GM19351 (cell line): ENCODE data around the gene ATP11A.

Source experiments
- ATAC-seq: cut with Tn5 transposase; IDR thresholded peaks from one replicate; pipeline ENCODE4 v1.9.1; 2021; ENCODE audit warnings: mild to moderate bottlenecking, moderate library complexity; ENCODE audit not compliant: unreplicated experiment

The ATP11A gene

DNA sequence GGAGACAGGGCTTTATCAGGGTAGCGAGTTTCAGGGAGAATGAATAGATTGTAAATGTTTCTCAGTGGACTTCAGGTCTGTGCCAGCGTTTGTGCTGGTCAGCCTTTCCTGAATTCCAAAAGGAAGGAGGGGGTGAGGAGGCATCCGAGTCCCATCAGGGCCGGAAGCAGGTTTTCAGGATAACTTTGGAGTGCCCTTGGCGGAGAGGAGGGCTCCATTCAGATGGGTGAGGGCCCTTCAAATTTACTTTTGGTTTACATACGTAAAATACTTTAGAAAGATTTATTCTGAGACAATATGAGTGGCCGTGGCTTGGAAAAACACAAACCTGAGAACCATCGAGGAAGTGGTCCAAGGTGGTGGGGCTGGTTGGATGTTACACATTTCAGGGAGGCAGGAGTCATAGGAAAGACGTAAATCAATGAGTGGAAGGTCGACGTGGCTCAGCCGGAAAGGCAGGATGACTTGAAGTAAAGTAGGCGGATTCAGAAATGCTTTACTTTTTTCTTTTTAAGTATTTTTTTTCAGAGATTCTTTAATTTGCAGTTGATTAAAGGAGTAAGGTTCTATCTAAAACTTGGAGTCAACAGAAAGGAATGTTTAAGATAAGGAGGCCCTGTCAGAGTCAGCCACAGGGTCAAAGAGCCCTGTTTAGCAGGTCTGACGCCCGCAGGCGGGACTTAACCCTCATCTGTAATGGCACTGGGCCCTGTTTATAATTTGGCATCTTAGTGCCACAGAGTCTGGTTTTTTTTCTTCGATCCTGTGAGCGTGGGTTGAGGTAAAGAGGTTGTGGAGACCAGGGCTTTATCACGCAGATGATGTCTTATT lies 32.8 kb downstream of the ATP11A start:
- no peak for ATAC-seq

GRCh38 chr13:112723771-112724170 lies 33.9 kb downstream of the ATP11A start:
- no peak for ATAC-seq

DNA sequence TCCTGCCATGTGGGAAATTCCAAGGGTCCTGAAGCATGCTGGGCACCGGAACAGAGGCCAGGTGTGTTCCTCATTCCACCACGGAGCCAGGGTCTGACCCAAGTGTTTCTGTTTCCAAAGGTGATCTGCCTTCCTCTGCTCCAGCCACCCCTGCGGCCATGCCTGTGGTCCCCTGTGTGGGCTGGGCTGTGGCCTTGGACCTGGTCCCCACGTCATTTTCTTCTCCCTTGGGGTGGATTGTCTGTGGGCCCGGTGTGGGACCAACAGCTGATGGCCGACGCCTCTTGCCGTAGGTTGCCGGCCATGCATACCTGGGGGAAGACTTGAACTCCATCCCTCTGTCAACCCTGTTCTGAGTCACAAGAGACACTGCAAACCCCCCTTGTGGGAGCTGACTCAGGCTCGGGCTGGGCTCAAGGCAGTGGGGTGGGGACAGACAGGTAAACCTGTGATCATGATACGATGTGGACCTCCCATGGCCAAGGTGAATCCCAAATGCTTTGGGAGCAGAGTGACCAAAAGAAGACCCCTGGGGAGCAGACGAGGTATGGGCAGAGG lies 35.0 kb downstream of the ATP11A start:
- no peak for ATAC-seq

GRCh38 chr13:112725346-112726015 lies 35.6 kb downstream of the ATP11A start:
- ATAC-seq: no peak

DNA sequence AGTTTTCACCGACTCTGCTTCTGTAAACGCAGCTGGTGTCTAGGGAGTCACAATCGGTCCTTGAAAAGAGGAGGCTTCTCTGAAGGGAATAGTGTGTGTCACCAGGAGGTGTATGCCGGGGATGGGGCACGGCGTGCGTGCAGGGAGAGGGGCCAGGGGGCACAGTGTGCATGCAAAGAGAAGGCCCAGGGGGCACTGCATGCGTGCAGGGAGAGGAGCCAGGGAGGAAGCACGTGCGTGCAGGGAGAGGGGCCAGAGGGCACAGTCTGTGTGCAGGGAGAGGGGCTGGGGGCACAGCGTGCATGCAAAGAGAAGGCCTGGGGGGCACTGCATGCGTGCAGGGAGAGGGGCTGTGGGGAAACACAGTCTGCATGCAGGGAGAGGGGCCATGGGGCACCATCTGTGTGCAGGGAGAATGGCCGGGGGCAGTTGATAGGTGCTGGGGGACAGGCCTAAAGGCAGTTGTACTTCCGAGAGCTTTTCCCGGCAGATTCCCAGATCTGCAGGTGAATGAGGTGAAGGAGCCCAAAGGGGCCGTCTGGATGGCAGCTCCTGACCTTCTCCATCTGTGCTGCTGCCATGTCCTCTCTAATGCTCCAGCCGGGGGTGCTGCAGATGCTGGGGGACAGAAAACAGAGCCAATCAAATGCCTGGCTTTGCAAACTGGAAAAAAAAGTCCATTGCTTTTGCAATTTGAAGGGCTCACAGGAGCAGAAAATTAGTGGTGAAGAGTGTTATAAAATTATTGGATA lies 36.4 kb downstream of the ATP11A start:
- no peak for ATAC-seq

DNA sequence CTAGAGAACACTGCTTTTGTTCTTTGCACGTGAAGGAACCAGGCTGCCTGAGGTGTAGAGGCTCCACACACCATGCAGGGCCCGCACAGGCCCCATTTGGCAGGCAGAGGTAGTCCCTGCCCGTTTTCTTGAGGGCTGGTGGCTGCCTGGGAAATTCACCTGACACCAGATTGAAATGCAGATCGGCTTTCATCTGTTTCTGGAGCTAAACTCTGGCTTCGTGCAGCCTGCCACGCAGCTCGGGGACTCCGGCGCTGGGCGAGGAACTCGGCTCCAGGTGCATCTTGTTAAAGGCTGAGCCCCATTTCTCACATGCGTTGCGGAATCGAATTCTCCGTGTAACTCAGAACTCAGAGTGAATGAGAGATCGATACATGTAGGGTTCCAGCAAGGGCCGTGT lies 37.7 kb downstream of the ATP11A start:
- no peak for ATAC-seq

DNA sequence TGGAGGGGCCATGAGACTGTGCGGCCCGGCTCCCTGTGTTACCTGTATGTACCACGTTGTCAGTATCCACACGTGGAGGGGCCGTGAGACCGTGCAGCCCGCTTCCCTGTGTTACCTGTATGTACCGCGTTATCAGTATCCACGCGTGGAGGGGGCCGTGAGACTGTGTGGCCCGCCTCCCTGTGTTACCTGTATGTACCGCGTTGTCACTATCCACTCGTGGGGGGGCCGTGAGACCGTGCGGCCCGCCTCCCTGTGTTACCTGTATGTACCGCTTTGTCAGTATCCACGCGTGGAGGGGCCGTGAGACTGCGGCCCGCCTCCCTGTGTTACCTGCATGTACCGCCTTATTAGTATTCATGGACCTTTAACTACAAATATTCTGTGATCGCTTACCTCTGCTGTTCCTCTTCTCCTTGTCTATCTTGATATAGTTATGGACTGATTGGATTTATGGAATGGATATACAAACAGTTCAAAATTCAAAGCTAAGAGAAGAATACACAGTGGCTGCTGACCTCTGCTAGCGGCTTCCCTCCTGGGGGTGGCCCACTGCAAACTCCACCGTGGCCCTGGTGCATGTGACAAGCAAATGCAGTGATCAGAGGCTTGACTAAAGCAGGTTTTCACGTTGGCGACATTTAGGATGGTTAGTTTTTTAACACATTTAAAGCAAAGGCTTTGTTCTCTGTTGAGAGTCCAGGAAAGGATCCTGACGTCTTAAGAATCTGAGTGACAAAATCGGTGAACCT lies 38.7 kb downstream of the ATP11A start:
- ATAC-seq: no peak

GRCh38 chr13:112729408-112729807 lies 39.6 kb downstream of the ATP11A start:
- ATAC-seq: no peak

GRCh38 chr13:112730157-112730671 lies 40.4 kb downstream of the ATP11A start:
- ATAC-seq: no peak

- no peak for ATAC-seq
Observed at GRCh38 chr13:112731667-112732616, 42.1 kb downstream of the ATP11A start.

DNA sequence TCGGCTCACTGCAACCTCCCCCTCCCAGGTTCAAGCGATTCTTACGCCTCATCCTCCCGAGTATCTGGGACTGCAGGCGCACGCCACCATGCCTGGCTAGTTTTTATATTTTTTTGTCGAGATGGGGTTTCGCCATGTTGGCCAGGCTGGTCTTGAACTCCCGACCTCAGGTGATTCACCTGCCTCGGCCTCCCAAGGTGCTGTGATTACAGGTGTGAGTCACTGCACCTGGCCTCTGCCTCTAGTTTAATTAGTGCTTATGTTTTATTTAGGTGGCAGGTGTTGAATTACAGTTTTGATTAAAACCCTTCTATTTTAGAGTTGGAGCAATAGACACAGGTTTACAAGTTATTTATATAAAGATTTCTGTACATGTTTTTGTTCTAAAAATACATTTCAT lies 42.8 kb downstream of the ATP11A start:
- ATAC-seq: no peak

- no peak for ATAC-seq
Observed at GRCh38 chr13:112733112-112733511, 43.3 kb downstream of the ATP11A start.

GRCh38 chr13:112733661-112734379 lies 44.0 kb downstream of the ATP11A start:
- ATAC-seq: no peak

- no peak for ATAC-seq
Observed at GRCh38 chr13:112734696-112735547, 45.1 kb downstream of the ATP11A start.

- ATAC-seq: no peak
Observed at GRCh38 chr13:112735791-112736190, 46.0 kb downstream of the ATP11A start.

DNA sequence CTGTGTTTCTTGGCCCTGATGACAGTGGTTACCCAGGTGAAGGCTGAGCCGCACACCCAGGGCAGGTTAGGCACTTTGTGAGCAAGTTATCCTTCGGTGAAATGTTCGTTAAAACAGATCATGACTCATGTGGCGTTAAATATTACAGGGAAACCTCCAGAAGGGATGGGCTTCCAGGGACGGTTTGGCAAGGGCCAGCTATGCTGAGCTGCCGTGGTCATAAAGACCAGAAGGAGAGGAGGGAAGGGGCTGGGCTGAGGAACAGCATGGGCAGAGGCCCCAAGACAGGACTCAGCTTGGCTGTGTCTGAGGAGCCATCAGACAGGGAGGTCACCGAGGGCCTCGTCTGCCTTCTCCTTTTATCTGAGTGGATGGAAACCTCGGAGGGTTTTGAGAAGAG lies 47.5 kb downstream of the ATP11A start:
- no peak for ATAC-seq

DNA sequence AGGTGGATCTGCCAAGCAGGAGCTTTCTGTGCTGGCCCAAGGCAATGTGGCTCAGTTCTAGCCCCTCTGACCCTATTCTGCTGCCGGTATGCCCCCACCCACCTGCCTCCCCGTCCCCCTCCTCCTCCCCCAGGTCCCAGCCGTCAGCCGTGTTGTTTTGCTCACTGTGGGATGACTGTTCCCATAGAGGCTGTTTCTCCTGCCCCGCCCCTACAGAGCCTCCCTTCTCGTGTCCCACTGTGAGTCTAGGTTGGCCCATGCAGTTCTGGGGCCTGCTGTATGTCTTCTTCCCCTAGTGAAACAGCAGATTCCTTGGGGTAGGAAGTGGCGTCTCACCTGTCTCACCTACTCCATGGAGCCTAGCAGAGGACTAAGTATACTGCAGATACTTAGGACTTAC lies 48.8 kb downstream of the ATP11A start:
- no peak for ATAC-seq
